SJCRH30 (cell line): ENCODE results near the gene PCOLCE2. TPM values are rescaled to one million over a fixed set of nuclear protein-coding genes. Genes with fewer than 3 reads are reported as not detected.

ENCODE experiments used
- DNase-seq, 2 experiments: peaks; one replicate each; pipeline ENCODE4 v3.0.0-alpha.2; 2015 to 2020
- H3K27ac ChIP-seq: fragments of 250-450 bp; sonication (Bioruptor Pico); 2 replicates; pipeline ENCODE4 v1.5.1; 2020; ENCODE audit warnings: mild to moderate bottlenecking, moderate library complexity
- H3K27me3 ChIP-seq: fragments of 250-450 bp; sonication (Bioruptor Pico); 2 replicates; pipeline ENCODE4 v1.5.1; 2020; ENCODE audit warnings: mild to moderate bottlenecking, moderate library complexity
- H3K36me3 ChIP-seq: fragments of 250-450 bp; sonication (Bioruptor Pico); 2 replicates; pipeline ENCODE4 v1.5.1; 2020; ENCODE audit warnings: mild to moderate bottlenecking, moderate library complexity
- H3K4me1 ChIP-seq: fragments of 250-450 bp; sonication (Bioruptor Pico); 2 replicates; pipeline ENCODE4 v1.5.1; 2020; ENCODE audit warnings: mild to moderate bottlenecking, moderate library complexity
- H3K4me3 ChIP-seq: fragments of 250-450 bp; sonication (Bioruptor Pico); 2 replicates; pipeline ENCODE4 v1.5.1; 2020; ENCODE audit warnings: mild to moderate bottlenecking, moderate library complexity
- H3K9me3 ChIP-seq: fragments of 250-450 bp; sonication (Bioruptor Pico); replicated peaks from 2 replicates; pipeline ENCODE4 v1.5.1; 2020; ENCODE audit warnings: mild to moderate bottlenecking, moderate library complexity
- total RNA-seq: library from RNA; depleted of rRNA; stranded (reverse); fragments of >200 nt; shearing (Covaris generic); gene quantifications from 2 replicates; pipeline ENCODE4 v1.2.3, GENCODE V29; 2014

The PCOLCE2 gene
- total RNA-seq, 1 experiment from 2014 or later = 16.7 TPM

DNA sequence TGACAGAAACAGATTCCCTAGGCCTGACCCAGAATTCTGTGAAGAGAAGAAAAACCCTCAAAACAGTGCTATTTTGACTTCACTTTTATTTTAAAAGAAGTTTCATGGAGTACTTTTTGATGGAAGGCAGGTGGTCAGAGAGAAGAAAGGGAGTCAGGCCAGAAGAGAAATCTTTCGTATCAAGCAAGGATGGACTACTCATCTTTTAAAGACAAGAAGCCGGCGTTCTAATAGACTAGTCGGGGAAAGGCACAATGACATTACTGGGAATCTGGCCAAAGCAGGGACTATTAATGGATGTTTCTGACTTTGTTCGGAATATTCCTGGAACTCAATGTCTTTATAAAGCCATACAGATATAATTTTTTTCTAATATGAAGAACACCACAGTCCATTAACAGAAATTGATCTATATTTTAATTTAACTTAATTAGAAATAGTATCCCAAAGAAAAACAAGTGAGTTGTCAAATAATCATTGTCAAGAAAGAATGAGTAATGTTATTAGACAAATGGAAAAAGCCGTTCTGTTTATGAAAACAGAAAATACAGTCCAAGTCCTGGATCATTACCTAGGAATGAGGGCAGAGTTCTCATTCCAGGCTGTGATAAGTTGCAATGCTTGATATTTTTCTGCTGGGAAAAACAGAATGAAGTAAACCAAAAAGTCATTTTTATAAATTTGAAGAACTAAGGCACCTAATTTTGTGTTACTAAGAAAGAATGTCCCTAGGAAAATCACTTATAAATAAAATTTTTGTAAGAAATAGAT lies 23.7 kb upstream of the PCOLCE2 start:
- Histone ChIP-seq H3K9me3 (no peaks in the 10 kb centered on the region), H3K4me1 (no peaks in the 10 kb centered on the region), H3K4me3 (no peak overlapping the region), H3K27ac (no peak overlapping the region), H3K36me3 (no peaks in the 10 kb centered on the region), H3K27me3 (no peaks in the 10 kb centered on the region)
- DNase-seq = no peak

DNA sequence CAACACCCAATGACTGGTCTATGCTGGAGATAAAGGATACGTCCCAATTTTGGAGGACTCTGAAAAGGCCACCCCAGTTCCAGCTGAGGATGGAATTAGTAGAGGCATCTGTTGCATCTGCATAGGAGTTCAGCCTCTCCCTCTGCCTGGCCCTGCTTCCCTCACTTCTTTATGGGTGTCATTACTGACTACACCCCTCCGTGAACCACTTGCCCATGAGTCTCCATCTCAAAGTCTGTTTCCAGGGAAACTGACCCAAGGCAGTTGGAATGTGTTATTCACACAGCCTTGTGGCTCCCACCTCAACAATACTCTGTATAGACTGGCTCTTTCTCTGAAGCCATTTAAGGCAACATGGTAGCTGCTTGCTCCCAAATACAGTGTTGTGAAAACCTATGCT lies 21.4 kb upstream of the PCOLCE2 start:
- Histone ChIP-seq H3K27ac (no peak overlapping the region), H3K36me3 (no peaks in the 10 kb centered on the region), H3K4me3 (no peak overlapping the region), H3K27me3 (no peaks in the 10 kb centered on the region), H3K4me1 (no peaks in the 10 kb centered on the region), H3K9me3 (no peaks in the 10 kb centered on the region)
- DNase-seq = no peak

DNA sequence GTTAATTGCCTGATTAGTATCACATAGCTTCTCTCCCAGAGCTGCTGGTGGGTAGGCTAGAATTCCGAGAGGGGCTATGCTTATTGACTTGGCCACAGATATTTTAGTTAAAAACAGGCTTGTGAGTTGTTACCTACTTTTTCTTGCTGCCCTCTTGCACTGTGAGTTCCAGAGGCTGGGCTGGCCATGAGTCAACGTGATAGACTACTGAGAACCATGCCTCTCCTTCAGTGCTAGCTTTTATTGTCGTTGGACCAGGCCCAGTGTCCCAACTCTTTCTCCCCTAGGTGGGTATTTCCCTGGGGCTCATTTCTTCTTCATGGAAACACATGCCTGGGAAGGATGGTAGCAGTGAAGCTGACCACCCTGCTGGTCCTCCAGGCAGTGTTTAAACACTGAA lies 20.4 kb upstream of the PCOLCE2 start:
- DNase-seq = no peak

DNA sequence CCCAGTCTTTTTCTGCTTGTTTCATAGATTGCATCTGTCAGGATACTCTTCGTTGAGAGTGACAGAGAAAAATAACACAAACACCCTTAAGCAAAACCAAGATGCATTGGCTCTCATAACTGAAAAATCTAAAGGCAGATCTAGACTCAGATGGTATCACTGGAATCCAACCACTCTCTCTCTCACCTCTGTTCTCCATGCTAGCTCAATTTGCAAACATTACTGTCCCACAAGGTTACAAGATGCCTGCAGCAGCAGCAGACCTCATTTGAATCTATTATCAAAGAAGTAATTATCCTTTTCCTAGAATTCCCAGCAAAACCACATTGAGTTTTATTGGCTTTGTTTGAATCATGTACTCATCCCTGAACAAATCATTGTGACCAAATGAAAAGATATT lies 19.1 kb upstream of the PCOLCE2 start:
- Histone ChIP-seq H3K27me3 (no peaks in the 10 kb centered on the region), H3K9me3 (no peaks in the 10 kb centered on the region), H3K4me1 (no peaks in the 10 kb centered on the region), H3K4me3 (no peak overlapping the region), H3K36me3 (no peaks in the 10 kb centered on the region), H3K27ac (no peak overlapping the region)
- no peak for DNase-seq

More for the DNA sequence above, 20.4 kb upstream of the PCOLCE2 start:
- H3K27me3 ChIP-seq = no peaks in the 10 kb centered on the region
- no peaks in the 10 kb centered on the region for H3K36me3 ChIP-seq
- H3K27ac ChIP-seq = no peak overlapping the region
- no peaks in the 10 kb centered on the region for H3K4me1 ChIP-seq
- H3K4me3 ChIP-seq = no peak overlapping the region
- no peaks in the 10 kb centered on the region for H3K9me3 ChIP-seq

DNA sequence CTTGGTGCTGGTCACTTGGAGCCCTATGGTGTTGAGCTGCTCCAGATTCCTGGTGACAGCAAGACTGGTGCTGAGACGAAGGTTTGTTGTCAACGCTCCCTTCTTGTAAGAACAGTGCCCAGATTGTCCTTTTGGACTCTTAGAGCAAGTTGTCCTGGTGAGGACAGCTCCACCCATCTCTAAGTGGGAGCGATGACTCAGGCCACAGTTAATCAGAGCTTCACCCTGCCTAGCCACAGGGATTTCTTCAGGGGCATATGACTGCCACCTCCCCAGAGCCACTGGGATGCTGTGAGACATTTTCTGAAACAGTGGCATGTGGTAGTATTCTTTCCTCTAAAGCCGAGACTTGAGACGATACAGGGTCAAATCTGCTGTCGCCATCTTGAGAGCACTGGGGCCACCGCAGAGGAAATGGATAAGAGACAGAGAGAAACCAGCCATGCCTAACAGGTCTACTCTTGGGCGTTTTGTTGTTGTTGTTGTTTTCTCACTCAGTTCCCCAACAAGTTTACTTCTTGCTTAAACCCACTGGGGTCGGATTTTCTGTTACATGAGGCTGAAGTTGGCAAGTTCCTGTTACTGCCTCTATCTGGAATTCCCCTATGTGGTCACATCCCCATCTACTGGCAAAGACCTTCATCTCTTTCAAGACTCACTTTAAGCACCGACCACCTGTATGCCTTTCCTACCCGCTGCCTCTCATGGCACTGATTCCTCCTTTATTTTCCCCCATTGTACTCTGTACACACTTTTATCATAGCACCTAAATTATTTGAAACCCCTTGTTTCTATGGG lies 16.0 kb upstream of the PCOLCE2 start:
- H3K9me3 ChIP-seq = no peaks in the 10 kb centered on the region
- H3K27ac ChIP-seq = no peak overlapping the region
- DNase-seq = peak in 1 of 2 experiments; percentile 25
- H3K4me1 ChIP-seq = no peaks in the 10 kb centered on the region
- H3K4me3 ChIP-seq = no peak overlapping the region
- no peaks in the 10 kb centered on the region for H3K27me3 ChIP-seq
- no peaks in the 10 kb centered on the region for H3K36me3 ChIP-seq

DNA sequence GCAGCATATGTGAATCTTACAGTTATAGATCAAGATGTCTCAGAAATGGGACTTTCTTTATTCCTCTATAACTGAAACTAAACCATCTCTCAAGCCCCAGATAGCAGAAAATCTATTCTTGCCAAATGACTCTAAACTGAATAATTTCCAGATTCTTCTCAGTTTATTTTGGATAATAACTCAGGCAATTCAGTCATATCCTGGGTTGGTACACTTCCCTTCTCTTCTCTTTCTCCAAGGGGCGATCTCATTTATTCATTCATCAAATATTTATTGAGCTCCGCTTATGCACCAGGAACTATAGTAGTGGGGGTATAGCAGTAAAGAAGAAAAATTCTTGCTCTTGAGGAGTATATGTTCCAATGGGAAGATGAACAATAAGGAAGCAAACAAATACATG lies 13.5 kb upstream of the PCOLCE2 start:
- no peak overlapping the region for H3K27ac ChIP-seq
- H3K36me3 ChIP-seq = no peaks in the 10 kb centered on the region

DNA sequence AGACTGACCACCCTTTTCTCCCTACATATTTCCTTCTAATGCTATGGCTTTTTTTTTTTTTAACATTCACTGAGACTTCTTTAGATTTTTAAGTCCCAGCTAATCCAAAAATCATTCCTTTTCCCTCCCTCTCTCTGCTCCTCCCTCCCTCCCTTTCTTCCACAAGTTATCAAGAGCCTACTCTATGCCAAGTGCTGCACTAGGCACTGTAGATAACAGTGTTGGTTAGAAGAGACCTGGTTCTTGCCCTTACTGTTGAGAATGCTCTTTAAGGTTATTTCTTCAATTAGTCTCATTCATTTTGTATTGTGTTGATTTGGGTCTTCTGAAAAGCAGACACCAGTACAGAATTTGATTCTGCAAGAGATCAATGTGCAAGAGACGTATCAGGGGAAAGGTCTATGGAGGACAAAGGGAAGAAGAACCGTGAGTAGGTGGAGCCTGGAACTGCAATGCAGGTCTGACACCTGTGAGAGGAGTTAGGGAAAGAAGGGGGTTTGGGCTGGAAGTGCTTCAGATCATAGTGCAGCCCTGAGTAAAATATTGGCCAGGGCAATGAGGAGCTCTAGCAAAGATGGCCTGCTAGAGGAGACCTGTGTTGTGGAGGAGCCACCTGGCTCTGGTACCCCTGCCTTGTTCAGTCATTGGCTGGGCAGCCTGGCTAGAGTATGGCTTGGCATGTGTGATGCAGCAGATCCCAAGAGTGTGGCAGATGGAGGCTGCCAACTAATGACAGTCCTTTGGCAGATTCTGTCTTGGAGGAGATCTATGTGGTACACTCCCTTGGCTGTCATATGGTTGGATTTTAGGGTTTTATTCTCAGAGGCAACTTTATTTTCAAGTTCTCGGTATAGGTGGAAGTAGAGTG lies 9.7 kb upstream of the PCOLCE2 start:
- H3K36me3 ChIP-seq = no peaks in the 10 kb centered on the region
- no peak overlapping the region for H3K27ac ChIP-seq
- no peaks in the 10 kb centered on the region for H3K27me3 ChIP-seq
- no peaks in the 10 kb centered on the region for H3K4me1 ChIP-seq
- DNase-seq = no peak
- H3K9me3 ChIP-seq = no peaks in the 10 kb centered on the region
- no peak overlapping the region for H3K4me3 ChIP-seq

More for the DNA sequence above, 13.5 kb upstream of the PCOLCE2 start:
- Histone ChIP-seq H3K4me3 (no peak overlapping the region), H3K4me1 (no peaks in the 10 kb centered on the region), H3K27me3 (no peaks in the 10 kb centered on the region), H3K9me3 (no peaks in the 10 kb centered on the region)
- no peak for DNase-seq

DNA sequence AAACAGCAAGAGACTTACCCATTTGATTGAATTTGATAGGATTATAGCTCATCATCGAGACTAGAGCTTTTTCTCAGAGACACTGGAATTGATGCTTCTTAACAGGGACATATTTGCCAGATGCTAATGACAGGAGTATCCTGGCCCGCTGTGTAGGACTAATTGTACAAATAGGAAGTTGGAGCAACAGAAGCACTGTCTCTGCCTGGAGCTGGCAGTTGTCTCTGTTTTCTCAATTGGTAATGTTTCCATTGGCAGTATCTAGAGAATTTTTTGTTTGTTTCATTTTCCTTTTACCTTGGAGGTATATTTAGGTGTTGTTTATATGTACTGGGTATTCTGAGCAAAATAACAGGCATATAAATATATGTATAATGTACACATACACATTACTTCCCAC lies 8.9 kb upstream of the PCOLCE2 start:
- no peaks in the 10 kb centered on the region for H3K4me1 ChIP-seq
- H3K9me3 ChIP-seq = no peaks in the 10 kb centered on the region
- DNase-seq = no peak
- no peaks in the 10 kb centered on the region for H3K36me3 ChIP-seq
- no peaks in the 10 kb centered on the region for H3K27me3 ChIP-seq
- H3K4me3 ChIP-seq = no peak overlapping the region
- no peak overlapping the region for H3K27ac ChIP-seq

DNA sequence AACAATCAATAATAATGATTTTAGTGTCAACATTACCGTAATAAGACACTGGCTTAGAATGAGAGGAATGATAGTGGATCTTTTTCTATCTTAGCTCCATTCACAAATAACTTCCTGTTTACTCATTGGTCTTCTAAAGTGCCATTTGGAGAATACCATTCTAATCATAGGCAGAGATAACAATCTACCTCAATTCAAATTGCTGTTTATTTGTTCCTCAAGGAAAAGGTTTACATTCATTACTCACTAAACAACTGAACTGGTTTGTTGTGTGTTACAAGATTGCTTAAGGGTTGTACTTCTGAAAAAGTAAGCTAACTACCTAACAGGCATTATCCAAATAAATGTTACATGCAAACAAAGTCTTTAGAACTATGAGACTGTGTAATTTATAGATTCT lies 8.1 kb upstream of the PCOLCE2 start:
- no peaks in the 10 kb centered on the region for H3K36me3 ChIP-seq
- no peaks in the 10 kb centered on the region for H3K27me3 ChIP-seq
- no peaks in the 10 kb centered on the region for H3K4me1 ChIP-seq
- H3K27ac ChIP-seq = no peak overlapping the region
- H3K9me3 ChIP-seq = no peaks in the 10 kb centered on the region
- no peak overlapping the region for H3K4me3 ChIP-seq
- DNase-seq = no peak

DNA sequence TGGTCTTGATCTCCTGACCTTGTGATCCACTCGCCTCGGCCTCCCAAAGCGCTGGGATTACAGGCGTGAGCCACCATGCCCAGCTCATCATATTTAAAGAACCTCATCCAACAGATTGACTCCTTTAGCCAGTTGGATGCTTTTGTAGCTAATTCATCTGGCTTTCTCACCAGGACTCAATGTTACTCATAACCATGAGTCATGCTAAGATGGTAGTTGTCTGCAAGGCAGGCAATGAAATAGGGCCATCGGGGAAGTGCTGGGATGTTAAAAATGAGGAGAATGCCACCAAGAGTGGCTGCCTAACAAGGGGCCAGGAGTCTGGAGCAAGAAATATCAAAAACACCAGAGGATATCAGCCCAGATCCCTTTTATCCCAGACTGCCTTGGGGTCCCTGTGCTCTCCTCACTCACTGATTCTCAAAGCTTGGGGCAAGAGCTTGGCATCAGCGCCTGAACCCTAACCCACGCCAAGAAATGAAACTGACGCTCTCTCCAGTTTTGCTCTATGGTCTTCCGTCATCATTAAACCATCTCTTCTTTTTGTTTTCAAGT lies 7.4 kb upstream of the PCOLCE2 start:
- DNase-seq = no peak
- H3K27me3 ChIP-seq = no peaks in the 10 kb centered on the region
- no peak overlapping the region for H3K4me3 ChIP-seq
- no peaks in the 10 kb centered on the region for H3K4me1 ChIP-seq
- no peaks in the 10 kb centered on the region for H3K9me3 ChIP-seq
- no peak overlapping the region for H3K27ac ChIP-seq
- no peaks in the 10 kb centered on the region for H3K36me3 ChIP-seq

DNA sequence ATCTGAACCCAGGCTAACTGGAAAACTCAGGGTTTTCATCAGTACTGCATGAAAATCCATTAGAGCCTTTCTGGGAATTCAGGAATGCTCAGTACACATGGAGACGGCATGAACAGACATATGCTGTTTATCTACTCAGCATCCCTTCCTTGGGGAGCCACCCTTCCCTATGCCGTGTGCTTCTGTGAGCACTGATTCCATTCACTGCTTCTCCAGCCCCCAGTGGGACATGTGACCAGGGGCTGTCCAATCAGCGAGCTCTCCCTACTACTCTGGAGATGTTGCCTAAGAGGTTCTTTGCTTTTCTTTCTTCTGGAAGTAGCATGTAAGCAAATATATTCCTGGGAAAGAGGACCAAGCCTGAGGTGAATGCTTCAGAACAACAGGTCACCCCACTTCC lies 5.6 kb upstream of the PCOLCE2 start:
- H3K27ac ChIP-seq = no peak overlapping the region
- H3K36me3 ChIP-seq = no peaks in the 10 kb centered on the region
- no peak for DNase-seq
- no peaks in the 10 kb centered on the region for H3K9me3 ChIP-seq
- H3K4me3 ChIP-seq = no peak overlapping the region
- no peaks in the 10 kb centered on the region for H3K4me1 ChIP-seq
- peaks cover 5% of the 10 kb centered on the region; the same call in 1 of the 2 replicates for H3K27me3 ChIP-seq

DNA sequence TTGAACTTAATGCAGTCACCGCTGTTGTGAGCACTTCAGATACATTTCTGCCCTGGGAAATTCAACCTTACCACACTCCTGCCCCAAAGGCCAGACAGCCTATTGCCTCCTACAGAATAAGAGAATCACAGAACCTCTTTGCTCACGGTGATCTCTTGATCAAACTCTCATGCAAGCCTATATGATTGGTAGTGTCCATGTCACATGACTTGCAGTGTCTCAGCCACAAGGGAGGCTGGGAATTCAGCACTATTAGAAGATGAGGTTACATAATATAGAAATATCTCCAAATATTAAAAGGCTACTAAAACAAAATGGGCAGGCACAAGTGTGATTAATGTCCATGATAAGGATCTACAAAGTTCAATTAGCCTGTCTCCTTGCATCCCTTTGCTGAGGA lies 3.8 kb upstream of the PCOLCE2 start:
- no peaks in the 10 kb centered on the region for H3K9me3 ChIP-seq
- no peak overlapping the region for H3K27ac ChIP-seq
- H3K4me1 ChIP-seq = no peaks in the 10 kb centered on the region; the same call in none of the 2 replicates
- no peaks in the 10 kb centered on the region for H3K36me3 ChIP-seq
- DNase-seq = no peak
- no peak overlapping the region for H3K4me3 ChIP-seq
- peaks cover 7% of the 10 kb centered on the region; the same call in 1 of the 2 replicates for H3K27me3 ChIP-seq

DNA sequence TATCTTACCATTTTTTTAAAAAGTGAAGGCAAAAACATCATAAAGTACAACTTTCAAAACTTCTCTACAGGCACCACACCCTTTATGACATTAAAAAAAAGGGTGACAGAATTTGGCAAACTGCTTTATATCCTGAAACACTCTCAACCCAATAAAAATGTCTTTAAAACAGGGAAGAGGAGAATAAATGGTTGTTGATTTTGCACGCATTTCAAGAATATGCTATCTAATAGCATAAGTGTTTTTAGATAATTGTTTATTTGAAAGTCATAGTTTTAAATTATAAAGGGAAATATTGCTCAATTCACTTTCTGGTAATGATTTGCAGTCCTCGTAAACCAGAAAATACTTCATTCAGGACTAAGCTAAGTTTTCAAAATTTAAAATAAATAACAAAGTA lies 1.7 kb upstream of the PCOLCE2 start:
- peaks cover 7% of the 10 kb centered on the region; the same call in 1 of the 2 replicates for H3K27me3 ChIP-seq
- DNase-seq = no peak
- no peak overlapping the region for H3K27ac ChIP-seq
- no peaks in the 10 kb centered on the region for H3K36me3 ChIP-seq
- no peaks in the 10 kb centered on the region for H3K9me3 ChIP-seq
- H3K4me1 ChIP-seq = no peaks in the 10 kb centered on the region; the same call in none of the 2 replicates
- no peak overlapping the region for H3K4me3 ChIP-seq

DNA sequence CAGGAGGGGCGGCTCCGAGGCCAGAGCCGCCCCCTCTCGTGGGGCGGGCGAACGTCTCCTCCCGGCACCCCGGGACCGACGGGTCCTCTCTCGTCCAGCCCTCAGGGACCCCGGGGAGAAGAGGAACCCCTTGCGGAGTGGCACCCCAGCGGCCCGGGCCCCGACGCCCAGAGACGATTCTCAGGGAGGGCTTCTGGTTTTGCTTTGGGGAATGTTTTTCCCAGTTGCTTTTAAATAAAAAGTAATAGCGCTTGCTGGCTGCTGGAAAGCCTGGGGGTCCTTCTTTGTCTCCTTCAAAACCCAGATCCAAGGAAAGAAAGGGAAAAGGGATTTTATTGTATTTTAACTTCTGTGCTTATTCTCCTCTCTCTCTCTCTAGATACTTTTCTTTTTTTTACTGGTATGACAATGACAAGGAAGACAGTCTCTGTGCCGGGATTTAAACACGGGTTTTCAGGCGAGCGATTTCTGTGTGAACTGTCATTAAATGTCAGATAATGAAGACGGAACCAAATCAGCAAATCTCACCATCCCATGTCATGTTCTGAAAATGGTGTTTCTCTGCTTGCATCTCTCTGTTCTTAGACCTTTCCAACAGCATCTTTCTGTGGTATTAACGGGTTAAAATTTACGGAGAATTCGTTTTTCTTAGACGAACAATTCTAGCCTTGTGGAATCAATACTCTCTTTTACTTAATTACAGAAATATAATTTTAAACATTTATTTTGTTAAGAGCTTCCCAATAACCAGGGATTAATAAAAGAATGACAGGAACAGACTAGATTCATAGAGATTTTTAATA lies 530 bp upstream of the PCOLCE2 start:
- Histone ChIP-seq H3K27ac (no peak overlapping the region), H3K4me1 (no peaks in the 10 kb centered on the region; the same call in none of the 2 replicates), H3K36me3 (no peaks in the 10 kb centered on the region)

More for the DNA sequence above, 530 bp upstream of the PCOLCE2 start:
- peak overlapping the region; percentile 68 for H3K4me3 ChIP-seq
- no peak for DNase-seq
- H3K27me3 ChIP-seq = peaks cover 7% of the 10 kb centered on the region; the same call in 1 of the 2 replicates
- no peaks in the 10 kb centered on the region for H3K9me3 ChIP-seq
